Cardiac muscle cell (in vitro differentiated cells and primary cell): ENCODE data around the gene CLDN25. TPM values are rescaled to one million over a fixed set of nuclear protein-coding genes. Genes with fewer than 3 reads are reported as not detected.
"Not testable (repeated sequence)": the region's sequence is repeated elsewhere in the genome, so short reads cannot be mapped to it uniquely, and the experiment has no call there.

Experiments
- DNase-seq, 2 donors: peaks; one replicate each; pipeline versions ENCODE4 v3.0.0 to v3.0.0-alpha.2; 2010 to 2017; ENCODE audit warnings: low read depth in 1 of 2, low spot score in 1 of 2
- H3K27ac ChIP-seq: fragments of 200-600 bp; sonication (generic); 2 replicates; pipeline ENCODE4 v1.5.1; 2016
- H3K27me3 ChIP-seq: fragments of 200-600 bp; sonication (generic); 2 replicates; pipeline ENCODE4 v1.6.0; 2016; ENCODE audit warnings: control low read depth
- H3K36me3 ChIP-seq: fragments of 200-600 bp; sonication (generic); 2 replicates; pipeline ENCODE4 v1.5.1; 2016; ENCODE audit warnings: control low read depth
- H3K4me1 ChIP-seq: fragments of 200-600 bp; sonication (generic); 2 replicates; pipeline ENCODE4 v1.8.1; 2017; ENCODE audit warnings: low read depth, mild to moderate bottlenecking, mixed run types
- H3K4me3 ChIP-seq: fragments of 200-600 bp; sonication (generic); 2 replicates; pipeline ENCODE4 v1.5.1; 2016; ENCODE audit warnings: mild to moderate bottlenecking
- H3K9me3 ChIP-seq: fragments of 200-600 bp; sonication (generic); 2 replicates; pipeline ENCODE4 v1.5.1; 2017; ENCODE audit warnings: low read depth, mild to moderate bottlenecking, control low read depth
- polyA plus RNA-seq: library from polyadenylated mRNA; unstranded; fragments of >200 nt; fragmentation: Nextera tagmentation; extraction: Ambion mirVana; gene quantifications from 2 replicates; pipeline ENCODE4 v1.2.1, GENCODE V29; 2016
- total RNA-seq: library from RNA; depleted of rRNA; stranded (reverse); fragments of >200 nt; gene quantifications from 2 replicates; pipeline ENCODE4 v1.2.3, GENCODE V29; 2016
- TF ChIP-seq, protein P1 (sequence below): IDR thresholded peaks from 2 replicates; pipeline ENCODE4 v1.5.1; 2012; ENCODE audit warnings: low read depth, mild to moderate bottlenecking, low read length

The CLDN25 gene
- total and polyA plus RNA-seq, 2 experiments from 2014 or later = not detected

DNA sequence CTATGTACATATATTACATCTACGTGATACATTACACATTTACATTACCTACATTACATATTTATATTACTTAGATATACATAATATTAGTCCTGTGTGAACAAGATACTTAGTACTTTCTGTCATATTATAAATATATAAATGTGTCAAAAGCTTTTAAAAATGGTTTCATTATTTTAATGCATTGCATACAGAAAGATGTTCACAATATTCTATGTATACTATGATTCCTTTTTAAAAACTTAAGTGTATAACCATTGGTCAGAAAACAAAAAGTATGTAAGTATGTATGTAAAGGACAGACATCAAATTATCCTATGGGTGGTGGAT, 5.5 kb upstream of the CLDN25 start:
- Histone ChIP-seq H3K27me3 (peaks cover 11% of the 10 kb centered on the region), H3K27ac (no peak overlapping the region), H3K4me1 (peaks cover 9% of the 10 kb centered on the region), H3K36me3 (peaks cover 5% of the 10 kb centered on the region), H3K9me3 (no peaks in the 10 kb centered on the region), H3K4me3 (peak overlapping the region; percentile 93)
- TF ChIP-seq, protein P1, sequence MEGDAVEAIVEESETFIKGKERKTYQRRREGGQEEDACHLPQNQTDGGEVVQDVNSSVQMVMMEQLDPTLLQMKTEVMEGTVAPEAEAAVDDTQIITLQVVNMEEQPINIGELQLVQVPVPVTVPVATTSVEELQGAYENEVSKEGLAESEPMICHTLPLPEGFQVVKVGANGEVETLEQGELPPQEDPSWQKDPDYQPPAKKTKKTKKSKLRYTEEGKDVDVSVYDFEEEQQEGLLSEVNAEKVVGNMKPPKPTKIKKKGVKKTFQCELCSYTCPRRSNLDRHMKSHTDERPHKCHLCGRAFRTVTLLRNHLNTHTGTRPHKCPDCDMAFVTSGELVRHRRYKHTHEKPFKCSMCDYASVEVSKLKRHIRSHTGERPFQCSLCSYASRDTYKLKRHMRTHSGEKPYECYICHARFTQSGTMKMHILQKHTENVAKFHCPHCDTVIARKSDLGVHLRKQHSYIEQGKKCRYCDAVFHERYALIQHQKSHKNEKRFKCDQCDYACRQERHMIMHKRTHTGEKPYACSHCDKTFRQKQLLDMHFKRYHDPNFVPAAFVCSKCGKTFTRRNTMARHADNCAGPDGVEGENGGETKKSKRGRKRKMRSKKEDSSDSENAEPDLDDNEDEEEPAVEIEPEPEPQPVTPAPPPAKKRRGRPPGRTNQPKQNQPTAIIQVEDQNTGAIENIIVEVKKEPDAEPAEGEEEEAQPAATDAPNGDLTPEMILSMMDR = no peak
- no peak for DNase-seq

DNA sequence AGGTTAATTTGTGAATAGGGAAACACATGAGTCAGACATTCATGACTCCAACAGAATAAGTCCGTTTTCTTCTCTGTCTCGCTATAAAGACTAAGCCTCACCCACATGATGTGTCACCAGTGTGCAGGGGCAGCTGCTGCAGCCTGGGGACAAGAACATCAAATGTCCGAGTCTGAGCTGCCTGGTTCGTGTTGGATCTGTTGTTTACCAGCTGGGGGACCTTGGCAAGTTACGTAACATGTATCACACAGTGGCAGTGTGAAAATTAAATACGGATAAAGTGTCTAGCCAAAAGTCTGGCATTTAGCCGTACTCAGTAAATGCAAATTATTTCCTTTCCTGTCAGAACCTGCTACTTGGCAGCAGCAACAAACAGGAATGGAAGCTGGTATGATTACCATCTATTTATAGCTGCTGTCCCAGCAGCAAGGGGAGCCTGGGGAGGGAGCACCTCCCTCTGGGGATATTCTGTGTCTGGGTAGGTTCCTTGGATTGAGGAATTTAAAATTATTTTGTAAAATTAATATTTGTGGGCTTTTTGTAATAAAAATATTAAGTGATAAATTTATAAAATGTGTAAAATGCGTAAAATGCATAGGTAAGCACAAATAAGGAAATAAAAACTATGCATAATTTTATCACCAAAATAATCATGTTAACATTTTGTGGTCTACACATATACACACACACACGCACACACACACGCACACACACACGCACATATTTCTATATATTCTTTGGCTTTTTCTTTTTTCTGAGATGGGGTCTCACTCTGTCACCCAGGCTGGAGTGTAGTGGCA, 1.3 kb upstream of the CLDN25 start:
- TF ChIP-seq, protein P1 = no peak
- H3K27me3 ChIP-seq = peaks cover 11% of the 10 kb centered on the region
- H3K4me3 ChIP-seq = no peak overlapping the region
- H3K36me3 ChIP-seq = no peaks in the 10 kb centered on the region
- H3K27ac ChIP-seq = no peak overlapping the region
- DNase-seq = peak; percentile 12 to 19
- no peaks in the 10 kb centered on the region for H3K9me3 ChIP-seq
- H3K4me1 ChIP-seq = peaks cover 9% of the 10 kb centered on the region

DNA sequence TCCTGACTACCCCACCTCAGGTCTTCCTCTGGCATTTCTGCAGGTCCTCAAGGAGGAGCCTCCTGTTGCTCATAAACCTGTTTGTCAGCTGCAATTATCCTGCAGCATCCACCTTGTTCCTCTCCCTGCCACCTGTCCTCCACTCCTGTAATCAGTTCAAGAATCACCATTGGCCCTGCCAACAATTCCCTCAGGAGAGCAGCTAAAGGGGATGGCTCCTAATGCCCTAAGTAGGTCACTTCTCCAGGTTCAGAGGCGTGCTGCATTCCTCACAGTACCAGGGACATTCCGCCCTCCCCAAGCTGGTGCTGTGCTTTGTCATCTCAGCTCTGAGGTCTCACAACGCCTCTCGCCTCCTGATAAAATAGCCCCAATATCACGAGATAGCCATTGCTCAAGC, 2.1 kb downstream of the CLDN25 start:
- TF ChIP-seq, protein P1 = no peak
- peaks cover 9% of the 10 kb centered on the region for H3K4me1 ChIP-seq
- H3K9me3 ChIP-seq = no peaks in the 10 kb centered on the region
- H3K27me3 ChIP-seq = no peaks in the 10 kb centered on the region
- no peak overlapping the region for H3K27ac ChIP-seq
- no peak overlapping the region for H3K4me3 ChIP-seq
- H3K36me3 ChIP-seq = no peaks in the 10 kb centered on the region
- DNase-seq = peak in 1 of 2 donors; percentile 30

DNA sequence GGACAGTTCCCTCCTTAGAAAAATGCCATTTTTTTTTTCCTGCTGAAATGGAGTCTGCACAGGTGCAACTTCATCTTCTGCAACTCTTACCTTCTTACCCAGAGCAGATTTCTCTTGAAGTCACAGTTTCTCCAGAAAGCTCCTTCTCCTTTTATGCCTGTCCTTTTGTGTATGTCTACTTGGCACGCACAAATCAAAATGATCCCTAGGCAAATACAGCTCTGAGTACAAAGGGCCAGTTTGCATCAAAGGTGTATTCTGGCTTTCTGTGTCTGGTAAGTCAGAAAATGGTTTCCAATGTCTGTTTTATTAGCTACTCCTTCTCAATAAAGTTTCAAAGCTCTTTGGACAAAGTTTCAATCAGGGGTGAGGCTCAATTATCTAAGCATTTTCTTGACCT, 2.5 kb downstream of the CLDN25 start:
- no peaks in the 10 kb centered on the region for H3K9me3 ChIP-seq
- TF ChIP-seq, protein P1 = no peak
- no peaks in the 10 kb centered on the region for H3K27me3 ChIP-seq
- no peaks in the 10 kb centered on the region for H3K36me3 ChIP-seq
- no peak overlapping the region for H3K27ac ChIP-seq
- H3K4me3 ChIP-seq = no peak overlapping the region
- DNase-seq = no peak
- peaks cover 9% of the 10 kb centered on the region for H3K4me1 ChIP-seq

DNA sequence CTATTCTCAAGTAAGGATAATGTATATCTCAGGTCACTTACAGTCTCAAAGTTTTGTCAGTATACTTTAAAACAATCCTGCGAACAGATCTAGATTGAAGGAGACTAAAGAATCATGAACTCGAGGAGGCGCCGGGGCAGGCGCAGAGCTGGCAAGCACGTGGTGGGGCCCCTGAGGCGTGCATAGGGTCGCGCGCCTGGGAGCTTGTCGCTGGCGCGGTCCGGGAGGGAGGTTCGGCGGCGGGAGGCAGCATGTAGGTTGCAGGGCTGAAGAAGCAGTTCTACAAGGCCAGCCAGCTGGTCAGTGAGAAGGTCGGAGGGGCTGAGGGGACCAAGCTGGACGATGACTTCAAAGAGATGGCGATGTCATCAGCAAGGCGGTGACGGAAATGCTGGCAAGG, 9.4 kb downstream of the CLDN25 start:
- H3K27me3 ChIP-seq, H3K4me3 ChIP-seq, DNase-seq, H3K9me3 ChIP-seq, H3K4me1 ChIP-seq, H3K36me3 ChIP-seq, H3K27ac ChIP-seq: not testable (repeated sequence)

DNA sequence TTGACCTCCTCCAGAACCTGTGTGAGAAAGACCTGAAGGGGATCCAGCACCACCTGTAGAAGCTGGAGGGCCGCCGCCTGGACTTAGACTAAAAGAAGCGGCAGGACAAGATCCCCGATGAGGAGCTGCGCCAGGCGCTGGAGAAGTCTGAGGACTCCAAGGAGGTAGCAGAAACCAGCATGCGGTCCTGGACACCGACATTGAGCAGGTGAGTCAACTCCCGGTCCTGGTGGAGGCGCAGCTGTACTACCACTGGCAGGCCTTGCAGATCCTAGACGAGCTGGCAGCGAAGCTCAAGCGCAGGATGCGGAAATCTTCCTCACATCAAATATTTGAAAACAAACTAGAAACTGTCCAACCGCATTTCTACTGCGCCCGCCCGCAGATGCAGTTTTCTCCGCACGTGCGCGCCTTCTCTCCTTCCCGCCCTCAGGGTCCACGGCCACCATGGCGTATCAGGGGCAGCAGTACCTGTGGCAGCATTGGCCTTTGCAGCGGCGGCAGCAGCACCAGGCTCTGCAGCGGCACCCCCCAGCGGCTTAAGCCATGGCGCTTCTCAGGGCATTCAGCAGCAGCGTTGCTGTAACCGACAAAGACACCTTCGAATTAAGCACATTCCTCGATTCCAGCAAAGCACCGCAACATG, 10.2 kb downstream of the CLDN25 start:
- Histone ChIP-seq H3K9me3 (no peaks in the 10 kb centered on the region), H3K4me3 (no peak overlapping the region), H3K27ac (no peak overlapping the region), H3K36me3 (no peaks in the 10 kb centered on the region), H3K27me3 (no peaks in the 10 kb centered on the region), H3K4me1 (no peaks in the 10 kb centered on the region)
- TF ChIP-seq, protein P1 = no peak
- DNase-seq = no peak
